Globus pallidus (tissue), 1 donor: ENCODE results near the gene GNPTAB.

Experiments used
- DNase-seq: peaks from one replicate; pipeline ENCODE4 v3.0.0-alpha.2; 2015; ENCODE audit warnings: low spot score

Gene GNPTAB

DNA sequence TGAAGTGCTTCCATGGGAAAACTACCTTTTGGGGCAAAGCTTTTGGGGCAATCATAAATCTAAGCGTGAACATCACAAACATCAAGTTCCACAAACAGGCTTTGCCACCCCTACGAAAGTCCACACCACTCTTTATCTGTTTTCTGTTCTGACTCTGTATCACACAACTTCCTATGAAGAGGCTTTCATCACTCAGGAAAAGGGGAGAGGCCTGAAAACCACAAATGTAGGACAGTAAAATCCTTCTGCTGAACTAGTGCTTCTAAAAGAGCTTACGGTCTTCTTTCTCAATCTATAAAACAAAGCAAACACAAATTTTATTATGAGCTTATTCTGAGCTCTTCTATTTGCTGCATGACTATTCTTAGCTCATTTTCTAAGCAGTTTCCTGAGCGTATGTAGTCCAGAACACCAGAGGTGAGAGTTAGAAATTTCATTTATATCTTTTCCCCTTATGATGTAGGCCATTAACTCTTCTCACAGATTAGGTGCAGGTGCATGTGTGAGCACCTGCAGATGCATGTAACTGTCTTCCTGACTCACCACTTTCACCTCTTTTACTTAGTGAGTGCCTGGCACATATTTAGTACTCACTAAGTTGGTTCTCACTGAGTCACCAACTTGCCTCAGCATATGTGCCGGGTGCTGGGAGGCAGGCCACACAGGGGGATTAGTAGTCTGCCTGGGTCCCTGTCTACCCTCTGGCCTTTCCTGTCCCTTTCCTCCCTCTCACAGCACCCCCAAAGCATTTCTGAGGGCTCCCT is 58.6 kb downstream of the GNPTAB start:
- no peak for DNase-seq

DNA sequence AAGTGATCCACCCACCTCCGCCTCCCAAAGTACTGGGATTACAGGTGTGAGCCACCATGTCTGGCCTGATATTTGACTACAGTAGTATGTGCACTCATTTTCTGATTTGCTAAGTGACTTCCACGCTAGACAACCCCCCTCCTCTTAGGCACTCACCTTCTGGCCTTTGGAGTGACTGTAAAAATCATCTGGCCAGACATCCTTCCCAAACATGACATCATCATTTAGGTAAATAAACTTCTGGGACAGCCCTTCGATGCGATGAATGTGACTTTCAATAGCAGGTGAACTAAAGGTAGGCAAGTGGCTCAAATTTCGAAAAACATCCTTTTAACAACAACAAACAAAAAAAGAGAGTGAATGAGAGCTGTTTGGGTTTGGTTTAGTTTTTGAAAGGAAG is 60.9 kb downstream of the GNPTAB start:
- DNase-seq = no peak

DNA sequence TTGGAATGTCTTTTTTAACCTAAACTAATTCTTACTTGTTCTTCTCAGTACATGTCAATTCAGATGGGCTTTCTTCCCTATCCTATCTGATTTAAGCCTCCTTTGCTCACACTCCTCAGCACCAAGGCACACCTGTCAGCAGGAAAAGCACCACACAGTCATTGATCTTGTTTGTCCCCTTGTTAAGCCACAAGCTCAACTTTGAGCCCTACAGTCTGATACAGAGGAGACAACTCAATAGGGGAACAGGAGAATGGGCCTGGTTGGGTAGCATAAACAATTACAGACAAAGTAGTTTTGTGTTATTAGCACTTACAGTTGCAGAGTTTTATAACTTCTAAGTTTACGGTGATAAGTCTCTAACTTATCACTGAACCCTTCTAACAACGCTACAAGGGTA is 62.0 kb downstream of the GNPTAB start:
- DNase-seq = no peak

DNA sequence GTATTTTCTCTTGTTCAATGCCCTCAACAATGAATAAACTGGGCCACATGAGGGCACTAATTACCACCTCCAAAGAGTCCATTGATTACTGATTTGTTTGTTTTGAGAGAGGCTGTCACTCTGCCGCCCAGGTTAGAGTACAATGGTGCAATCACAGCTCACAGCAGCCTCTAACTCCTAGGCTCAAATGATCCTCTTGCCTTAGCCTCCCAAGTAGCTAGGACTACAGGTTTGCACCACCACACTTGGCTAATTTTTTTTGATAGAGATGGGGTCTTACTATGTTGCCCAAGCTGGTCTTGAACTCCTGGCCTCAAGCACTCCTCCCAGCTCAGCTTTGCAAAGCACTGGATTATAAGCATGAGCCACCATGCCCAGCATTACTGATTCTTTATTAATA is 63.2 kb downstream of the GNPTAB start:
- no peak for DNase-seq

DNA sequence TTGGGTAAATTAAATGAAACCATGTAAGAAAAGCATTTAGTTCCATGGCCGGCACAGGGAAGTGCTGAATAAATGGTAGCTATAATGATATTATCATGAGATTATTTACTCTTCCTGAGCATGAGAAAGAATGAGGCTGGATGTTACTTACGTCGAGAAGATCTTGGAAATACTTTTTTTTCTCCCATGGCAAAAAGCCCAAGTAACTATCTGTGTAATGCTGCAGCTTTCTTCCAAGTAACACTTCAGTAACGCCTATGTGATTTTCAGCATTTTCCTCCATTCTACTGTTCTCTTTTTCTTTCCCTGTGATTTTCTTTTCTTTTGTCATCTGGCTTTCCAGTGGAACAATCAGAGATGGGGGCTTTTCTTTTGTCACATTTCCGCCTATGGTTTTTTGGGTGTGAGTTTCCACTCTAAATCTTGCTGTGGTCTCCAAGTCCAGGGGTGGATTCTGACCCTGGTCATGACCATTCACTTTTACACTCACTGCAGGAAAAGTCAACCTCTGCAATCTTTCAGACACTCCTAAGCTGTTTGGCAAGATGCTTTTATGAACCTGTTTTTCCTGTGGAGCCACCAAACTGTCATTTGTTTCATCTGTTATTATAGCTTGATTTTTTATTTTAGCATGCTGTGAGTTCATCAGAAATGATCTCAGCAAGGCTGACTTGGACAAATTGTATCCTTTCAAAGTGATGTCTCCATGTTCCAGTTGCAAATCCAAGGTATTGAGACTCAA is 66.5 kb downstream of the GNPTAB start:
- no peak for DNase-seq

DNA sequence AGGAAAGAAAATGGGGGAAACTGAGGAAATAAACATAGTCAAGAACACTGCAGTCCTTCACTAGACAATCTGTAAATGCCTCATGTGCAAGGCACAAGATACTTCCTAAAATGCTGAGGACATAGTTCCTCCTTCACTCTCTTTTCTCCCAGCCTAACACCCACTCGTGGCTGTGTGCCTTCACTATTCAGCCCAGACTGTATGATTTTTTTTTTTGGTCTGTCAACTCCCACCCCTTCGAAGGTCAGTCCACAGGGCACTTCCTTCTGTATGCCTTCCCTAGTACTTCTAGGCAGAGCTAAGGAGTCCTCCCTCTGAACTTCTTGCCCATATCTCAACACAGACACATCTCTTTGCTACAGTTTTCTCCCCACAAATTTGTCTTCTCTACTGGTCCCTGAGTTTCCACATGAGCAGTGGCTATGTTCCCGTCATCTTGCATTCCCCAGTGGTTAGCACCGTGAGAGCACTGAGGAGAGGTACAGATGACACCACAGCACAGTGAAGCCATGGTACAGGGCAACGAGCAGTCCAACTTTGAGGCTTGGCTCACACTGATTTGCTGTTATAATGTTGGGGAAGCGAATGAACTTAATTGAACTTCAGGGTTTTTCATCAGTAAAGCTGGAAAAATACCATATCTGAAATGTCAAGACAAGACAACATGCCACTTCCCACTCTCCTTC is 67.4 kb downstream of the GNPTAB start:
- DNase-seq = peak; percentile 24

DNA sequence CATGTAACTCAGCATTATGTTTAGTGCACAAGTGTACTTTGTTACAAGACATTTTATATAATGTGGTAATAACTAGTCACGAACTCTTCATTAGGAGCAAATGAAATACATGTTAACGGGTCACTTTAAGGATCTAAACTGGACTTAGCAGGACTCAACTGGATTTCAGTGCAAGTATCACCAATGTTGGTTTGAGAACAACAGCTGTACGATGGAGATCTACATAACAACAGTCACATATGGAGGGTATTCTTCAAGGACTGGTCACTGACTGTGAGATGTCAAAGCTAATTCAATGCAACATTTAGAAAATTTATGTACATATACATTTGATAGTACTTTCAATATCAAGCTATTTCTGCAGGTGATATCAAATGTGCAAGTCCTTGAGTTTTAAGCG is 69.0 kb downstream of the GNPTAB start:
- no peak for DNase-seq

DNA sequence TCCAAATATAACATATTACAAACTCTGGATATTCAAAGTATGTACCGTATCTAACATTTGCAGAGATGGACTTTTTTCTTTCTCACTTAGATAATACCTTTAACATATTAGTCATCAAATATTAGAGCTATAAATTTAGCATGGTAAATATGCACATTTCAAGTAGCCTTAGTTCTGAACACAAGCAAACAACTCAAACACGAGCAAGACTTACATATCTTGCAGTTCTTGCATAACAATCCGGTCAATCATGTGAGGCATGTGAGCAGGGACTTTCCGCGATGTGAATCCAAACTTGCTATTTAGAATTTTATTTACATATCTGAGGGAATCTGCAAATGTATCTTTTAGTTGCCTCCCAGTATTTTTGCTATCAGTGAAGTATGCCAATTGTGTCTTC is 69.4 kb downstream of the GNPTAB start:
- DNase-seq = no peak

DNA sequence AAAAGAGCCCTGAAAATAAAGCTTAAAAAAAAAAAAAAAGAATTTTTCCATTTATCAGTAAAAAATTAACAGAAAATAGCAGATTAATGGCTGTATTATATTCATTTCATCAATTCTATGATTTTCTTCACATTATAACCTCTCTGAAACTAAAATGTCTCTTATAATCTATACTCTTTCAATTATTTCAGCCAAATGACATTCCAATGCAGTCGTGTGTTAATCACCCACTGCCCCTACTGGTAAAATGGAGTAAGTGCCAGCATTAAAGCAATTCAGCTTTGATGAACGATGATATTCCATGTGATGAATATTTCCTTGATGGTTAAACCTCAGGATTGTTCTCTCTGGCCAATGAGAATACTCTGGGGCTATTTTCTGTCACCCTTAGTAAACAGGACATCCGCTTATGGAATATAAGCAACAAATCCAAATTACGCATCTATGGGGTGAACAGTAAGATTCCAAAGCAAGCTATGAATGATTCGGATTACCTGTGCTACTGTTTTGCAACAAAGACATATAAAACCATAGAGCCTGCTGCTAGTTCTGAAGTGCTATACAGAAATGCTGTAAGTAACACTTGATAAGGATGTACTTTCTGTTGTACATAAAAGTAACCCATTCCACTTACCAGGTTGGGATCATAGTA is 71.2 kb downstream of the GNPTAB start:
- no peak for DNase-seq

DNA sequence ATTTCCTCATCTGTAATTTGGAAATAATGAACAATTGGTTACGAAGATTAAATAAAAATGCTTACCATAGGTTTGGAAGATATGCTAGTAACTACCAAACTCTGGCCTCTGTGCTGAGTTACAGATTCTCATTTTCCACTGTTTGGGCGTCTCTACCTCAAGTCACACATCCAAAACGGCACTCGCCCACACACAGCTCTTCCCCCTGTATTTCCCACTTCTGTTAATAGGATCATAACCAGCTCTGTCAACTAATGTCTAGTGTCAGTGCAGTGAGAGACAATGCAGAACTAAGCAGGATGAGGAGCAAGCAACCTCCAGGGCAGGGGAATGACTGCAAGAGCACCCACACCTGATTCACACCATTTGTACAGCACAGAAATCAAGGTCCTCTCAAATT is 80.6 kb downstream of the GNPTAB start:
- DNase-seq = no peak

DNA sequence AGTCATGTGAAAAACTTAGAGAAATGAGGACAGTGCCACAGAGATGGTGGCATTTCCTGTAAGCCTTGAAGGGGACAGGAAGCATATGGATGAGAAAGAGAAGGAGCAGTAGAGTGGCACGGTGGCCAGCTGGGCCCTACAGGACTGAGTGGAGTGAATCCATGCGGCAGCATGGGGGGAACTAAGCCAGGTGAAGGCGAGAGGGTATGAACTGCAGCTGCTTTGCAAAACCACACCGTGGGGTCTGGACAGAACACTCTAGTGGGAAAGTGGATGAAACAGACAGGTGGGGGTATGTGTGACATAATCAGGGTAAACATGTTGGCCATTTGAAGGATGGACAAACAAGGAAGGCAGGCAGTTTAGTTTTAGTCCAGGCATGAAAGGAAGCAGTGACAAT is 81.1 kb downstream of the GNPTAB start:
- DNase-seq = no peak

DNA sequence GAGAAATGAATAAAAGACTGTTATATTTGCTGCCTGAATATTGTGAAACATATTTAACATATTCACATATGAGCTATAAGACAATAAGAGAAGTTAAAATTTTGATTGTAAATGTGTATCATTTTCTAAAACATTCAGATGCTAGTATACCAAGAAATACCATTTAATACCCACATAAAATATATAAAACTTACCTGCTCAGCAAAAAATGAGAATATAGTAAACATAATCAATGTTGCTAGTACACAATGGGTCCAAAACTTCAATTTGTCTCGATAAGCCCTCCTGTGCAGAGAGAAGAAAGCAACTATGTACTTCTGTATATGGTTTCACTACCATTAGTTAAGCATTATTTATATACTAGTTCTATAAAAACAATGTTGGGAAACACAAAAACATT is 81.9 kb downstream of the GNPTAB start:
- no peak for DNase-seq

DNA sequence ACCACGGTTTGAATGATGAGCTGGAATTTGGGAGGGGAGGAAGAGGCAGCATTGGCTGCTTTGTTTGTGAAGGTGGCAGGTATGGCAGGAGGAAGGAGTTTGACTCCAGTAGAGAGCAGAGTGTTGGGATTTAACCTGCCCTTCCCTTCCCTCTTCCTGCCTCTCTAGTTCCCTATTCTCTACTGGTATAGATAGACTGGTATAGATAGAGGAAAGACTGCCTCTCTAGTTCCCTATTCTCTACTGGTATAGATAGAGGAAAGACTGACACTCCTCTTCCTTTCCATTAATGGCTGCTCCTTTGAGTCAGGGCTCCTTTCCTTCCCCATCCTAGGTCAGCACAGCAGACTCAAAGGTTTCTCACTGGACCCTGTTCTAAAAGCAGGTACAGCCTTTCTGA is 83.1 kb downstream of the GNPTAB start:
- no peak for DNase-seq

DNA sequence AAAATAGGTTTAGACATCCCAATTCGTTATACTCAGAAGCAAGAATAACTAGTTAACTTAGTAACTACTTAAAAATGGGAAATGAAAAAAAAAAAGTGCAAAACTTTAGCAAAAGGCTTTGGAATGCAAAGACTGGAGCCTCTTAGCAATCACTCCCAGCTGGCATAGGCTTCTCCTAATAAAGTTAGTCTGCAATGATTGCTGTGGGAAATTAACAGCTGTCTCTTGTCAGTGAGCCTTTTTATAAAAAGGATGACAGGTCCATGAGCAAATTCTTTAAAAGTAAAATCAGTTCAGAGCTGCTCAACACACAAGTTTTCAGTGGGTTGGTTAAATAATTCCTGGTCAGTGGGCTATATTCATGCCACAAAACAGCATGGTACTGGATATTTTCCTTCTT is 84.1 kb downstream of the GNPTAB start:
- no peak for DNase-seq

DNA sequence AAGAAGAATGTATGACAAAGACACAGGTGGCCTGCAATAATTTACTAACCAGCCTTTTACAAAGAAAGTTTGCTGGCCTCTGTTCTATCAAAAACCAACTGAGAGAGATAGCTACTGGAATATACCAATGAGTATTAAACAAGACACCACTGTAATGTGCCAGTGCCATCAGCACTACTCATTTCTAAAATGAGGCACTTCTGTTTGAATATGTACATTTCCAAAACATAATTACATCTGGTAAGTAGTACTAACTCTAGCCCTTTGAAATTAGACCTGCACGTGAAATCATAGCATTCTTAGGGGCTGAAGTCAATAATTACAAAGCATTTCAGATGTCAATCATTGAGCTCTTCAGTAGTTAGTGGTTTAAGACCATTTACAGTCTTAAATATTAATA is 84.6 kb downstream of the GNPTAB start:
- no peak for DNase-seq

DNA sequence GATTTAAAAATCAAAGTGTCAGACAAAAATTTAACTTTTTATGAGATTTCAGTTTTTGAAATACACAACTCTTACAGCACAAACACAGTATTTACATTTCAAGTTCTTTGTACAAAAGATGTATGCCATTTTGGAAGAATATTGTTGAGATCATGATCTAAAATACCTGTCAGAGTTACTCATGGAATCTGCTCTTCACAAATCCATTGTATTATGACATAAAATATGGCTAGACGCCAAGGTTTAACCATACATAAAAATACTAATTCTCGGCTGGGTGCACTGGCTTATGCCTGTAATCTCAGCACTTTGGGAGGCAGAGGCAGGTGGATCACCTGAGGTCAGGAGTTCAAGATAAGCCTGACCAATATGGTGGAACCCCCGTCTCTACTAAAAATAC is 85.3 kb downstream of the GNPTAB start:
- DNase-seq = no peak

DNA sequence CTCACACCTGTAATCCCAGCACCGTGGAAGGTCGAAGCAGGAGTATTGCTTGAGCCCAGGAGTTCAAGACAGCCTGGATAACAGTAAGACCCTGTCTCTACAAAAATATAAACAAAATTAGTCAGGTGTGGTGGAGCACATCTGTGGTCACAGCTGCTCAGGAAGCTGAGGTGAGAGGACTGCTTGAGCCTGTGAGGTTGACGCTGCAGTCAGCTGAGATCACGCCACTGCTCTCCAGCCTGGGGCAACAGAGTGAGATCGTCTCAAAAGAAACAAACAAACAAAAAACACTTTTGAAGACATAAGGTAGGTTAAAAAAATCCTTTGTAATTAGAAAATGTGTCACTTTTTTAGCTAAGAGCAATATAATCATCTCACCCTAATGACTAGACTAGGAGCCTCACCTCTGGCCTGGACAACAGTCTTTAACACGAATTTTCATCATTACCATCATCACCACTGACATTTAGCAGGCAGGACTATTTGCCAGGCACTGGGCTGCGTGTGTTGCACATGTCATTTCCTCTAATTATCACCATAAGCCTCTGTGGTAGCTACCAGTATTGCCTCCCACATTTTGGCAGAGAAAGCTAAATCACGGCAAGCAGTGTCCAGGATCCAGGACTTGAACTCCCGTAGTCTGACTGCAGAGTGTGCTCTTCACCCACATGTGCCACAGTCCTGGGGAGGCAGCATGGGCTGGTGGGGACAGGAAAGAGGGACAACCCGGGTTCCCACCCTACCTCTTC is 86.9 kb downstream of the GNPTAB start:
- DNase-seq = no peak

DNA sequence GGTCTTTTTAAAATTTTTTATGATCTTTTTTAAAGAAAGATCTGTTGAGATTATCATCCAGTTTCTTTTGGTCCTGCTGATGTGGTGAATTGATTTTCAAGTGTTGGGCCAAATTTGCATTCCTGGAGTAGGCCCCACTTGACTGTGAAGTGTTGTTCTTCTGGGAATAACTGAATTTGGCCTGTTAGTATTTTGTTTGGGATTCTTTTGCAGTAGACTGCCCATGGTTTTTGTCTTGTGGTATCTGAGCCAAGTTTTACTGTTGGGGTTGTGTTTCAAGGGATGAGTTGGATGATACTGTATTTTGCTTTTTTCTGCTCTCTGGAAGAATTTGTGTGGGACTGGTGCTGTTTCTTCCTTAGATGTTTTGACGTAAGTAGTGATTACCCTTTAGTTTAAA is 87.5 kb downstream of the GNPTAB start:
- no peak for DNase-seq

DNA sequence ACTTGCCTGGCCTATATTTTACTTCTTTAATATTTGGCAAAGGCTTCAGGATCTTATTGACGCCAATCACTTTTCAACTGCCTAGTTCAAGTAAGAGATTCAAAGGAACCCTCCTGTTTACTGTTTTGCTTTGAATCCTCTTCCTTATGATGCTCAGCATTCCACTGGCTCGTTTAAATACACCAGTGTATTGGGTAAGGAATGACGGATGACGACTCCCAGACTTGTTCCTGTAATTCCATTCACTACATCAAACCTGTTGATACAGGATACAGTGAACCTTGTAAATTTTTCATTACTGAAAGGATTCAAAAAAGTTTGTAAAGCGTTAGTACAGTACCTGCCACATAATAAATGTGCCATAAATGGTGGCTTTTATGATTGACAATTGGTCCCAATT is 89.8 kb downstream of the GNPTAB start:
- DNase-seq = no peak

DNA sequence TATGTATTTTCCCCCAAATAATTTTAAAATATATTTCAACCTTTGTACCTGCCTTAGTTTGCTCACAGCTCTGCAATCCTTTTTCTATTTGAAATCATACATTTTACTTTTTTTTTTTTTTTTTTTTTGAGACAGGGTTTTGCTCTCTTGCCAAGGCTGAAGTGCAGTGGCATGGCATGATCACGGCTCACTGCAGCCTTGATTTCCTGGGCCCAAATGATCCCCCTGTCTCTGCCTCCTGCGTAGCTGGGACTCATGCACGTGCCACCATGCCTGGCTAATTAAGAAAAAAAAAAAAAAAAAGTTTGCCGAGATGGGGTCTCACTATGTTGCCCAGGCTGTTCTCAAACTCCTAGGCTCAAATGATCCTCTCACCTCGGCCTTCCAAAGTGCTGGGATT is 90.2 kb downstream of the GNPTAB start:
- no peak for DNase-seq

DNA sequence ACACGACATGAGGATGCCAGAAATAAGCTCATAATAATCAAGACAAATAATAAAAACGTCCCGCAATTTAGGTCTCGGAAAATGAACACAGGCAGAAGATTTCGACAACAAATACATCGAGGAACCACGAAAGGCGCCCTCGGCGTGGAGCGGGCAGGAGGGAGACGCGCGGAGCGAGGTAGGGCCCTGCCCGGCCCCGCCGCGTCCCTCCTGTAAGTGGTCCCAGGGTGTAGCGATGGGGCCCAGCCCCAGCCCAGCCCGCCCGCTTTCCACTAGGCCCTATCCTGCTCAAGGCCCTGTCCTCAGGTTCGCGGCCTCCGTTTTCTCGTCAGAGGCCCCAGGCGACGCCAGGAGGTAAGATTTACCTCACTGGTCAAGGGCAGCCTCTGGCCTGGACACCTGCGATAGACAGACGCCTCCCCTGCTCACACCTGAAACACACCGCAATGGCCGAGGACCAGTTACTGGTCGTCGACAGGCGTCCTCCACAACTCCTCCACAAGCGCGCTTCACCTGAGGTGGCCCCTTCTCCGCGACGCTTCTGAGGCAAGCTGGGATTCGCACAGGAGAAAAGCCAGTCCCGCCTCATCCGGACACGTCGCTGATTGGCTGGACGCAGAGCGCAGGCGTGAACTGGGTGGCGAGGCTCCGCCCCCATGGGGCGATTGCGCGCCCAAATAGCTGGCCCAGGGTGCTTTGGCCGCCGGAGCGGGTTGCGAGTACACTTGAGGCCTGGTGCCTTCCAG is 91.7 kb downstream of the GNPTAB start, which contains the start of gene SYCP3:
SYCP3 (minus strand) TSS at position 543 of the 746 bp plus-strand sequence. CDS start 1,527 bp downstream, outside the sequence.
- DNase-seq = no peak
